T-helper 2 cell treated with Interferon-gamma antibody and Interleukin-4, amounts not matched to agents 5 μg/mL and 100 μg/mL, for 36 hours (primary cell): ENCODE data around the gene VEPH1.
"Not testable (repeated sequence)": the region's sequence is repeated elsewhere in the genome, so short reads cannot be mapped to it uniquely, and the experiment has no call there.

ENCODE experiments used
- DNase-seq: peaks from one replicate; pipeline ENCODE4 v3.0.0; 2021; ENCODE audit warnings: low spot score
- H3K27ac Mint-ChIP-seq: one replicate; pipeline ENCODE4 v1.8.0; 2021; ENCODE audit warnings: mild to moderate bottlenecking, mixed read lengths
- H3K27me3 Mint-ChIP-seq: one replicate; pipeline ENCODE4 v1.8.0; 2021; ENCODE audit warnings: low read depth, mixed read lengths
- H3K36me3 Mint-ChIP-seq: one replicate; pipeline ENCODE4 v1.8.0; 2021; ENCODE audit warnings: low read depth, mixed read lengths
- H3K4me1 Mint-ChIP-seq: one replicate; pipeline ENCODE4 v1.8.0; 2021; ENCODE audit warnings: low read depth, mixed read lengths
- H3K4me3 Mint-ChIP-seq: one replicate; pipeline ENCODE4 v1.8.0; 2022; ENCODE audit warnings: mild to moderate bottlenecking, moderate library complexity, mixed read lengths
- H3K9me3 Mint-ChIP-seq: one replicate; pipeline ENCODE4 v1.8.0; 2021; ENCODE audit warnings: mixed read lengths

VEPH1 gene

GRCh38 chr3:157370867-157371266 is 132.3 kb downstream of the VEPH1 start:
- H3K4me3 Mint-ChIP-seq, result no peak overlapping the region
- H3K9me3 Mint-ChIP-seq, result no peaks in the 10 kb centered on the region
- no peaks in the 10 kb centered on the region for H3K36me3 Mint-ChIP-seq
- no peak for DNase-seq
- no peaks in the 10 kb centered on the region for H3K4me1 Mint-ChIP-seq
- no peaks in the 10 kb centered on the region for H3K27me3 Mint-ChIP-seq
- no peak overlapping the region for H3K27ac Mint-ChIP-seq

GRCh38 chr3:157369727-157370421 is 133.3 kb downstream of the VEPH1 start:
- H3K9me3 Mint-ChIP-seq, result no peaks in the 10 kb centered on the region
- H3K36me3 Mint-ChIP-seq, result no peaks in the 10 kb centered on the region
- H3K27me3 Mint-ChIP-seq, result no peaks in the 10 kb centered on the region
- H3K4me1 Mint-ChIP-seq, result no peaks in the 10 kb centered on the region
- no peak for DNase-seq
- H3K4me3 Mint-ChIP-seq, result no peak overlapping the region
- H3K27ac Mint-ChIP-seq, result no peak overlapping the region

GRCh38 chr3:157368171-157368570 is 135.0 kb downstream of the VEPH1 start:
- Mint-ChIP-seq H3K27me3 (no peaks in the 10 kb centered on the region), H3K27ac (no peak overlapping the region), H3K4me1 (no peaks in the 10 kb centered on the region), H3K9me3 (no peaks in the 10 kb centered on the region), H3K4me3 (no peak overlapping the region), H3K36me3 (no peaks in the 10 kb centered on the region)
- DNase-seq, result no peak

- no peak overlapping the region for H3K4me3 Mint-ChIP-seq
- no peaks in the 10 kb centered on the region for H3K4me1 Mint-ChIP-seq
- no peaks in the 10 kb centered on the region for H3K27me3 Mint-ChIP-seq
- H3K27ac Mint-ChIP-seq, result no peak overlapping the region
- no peaks in the 10 kb centered on the region for H3K36me3 Mint-ChIP-seq
- no peak for DNase-seq
- no peaks in the 10 kb centered on the region for H3K9me3 Mint-ChIP-seq
These were observed 139.8 kb downstream of the VEPH1 start for GRCh38 chr3:157363393-157363792.

DNA sequence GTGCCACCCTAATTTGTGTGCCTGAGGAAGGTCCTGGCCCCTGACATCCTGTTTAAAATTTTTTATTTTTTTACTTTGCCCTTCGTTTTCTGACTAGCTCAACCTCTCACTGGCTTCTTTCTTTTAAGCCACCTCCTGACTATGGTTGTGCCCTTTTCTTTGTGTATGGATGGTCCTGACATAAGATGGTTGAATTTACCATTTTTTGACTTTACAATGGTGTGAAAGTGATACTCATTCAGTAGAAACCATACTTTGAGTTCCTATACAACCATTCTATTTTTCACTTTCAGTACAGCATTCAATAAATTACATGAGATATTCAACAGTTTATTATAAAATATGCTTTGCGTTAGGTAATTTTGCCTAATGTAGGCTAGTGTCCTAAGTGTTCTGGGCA is 140.9 kb downstream of the VEPH1 start:
- Mint-ChIP-seq H3K4me1 (no peaks in the 10 kb centered on the region), H3K27me3 (no peaks in the 10 kb centered on the region), H3K9me3 (no peaks in the 10 kb centered on the region), H3K4me3 (no peak overlapping the region), H3K27ac (no peak overlapping the region), H3K36me3 (no peaks in the 10 kb centered on the region)
- DNase-seq, result no peak

GRCh38 chr3:157360044-157360443 is 143.2 kb downstream of the VEPH1 start:
- H3K4me1 Mint-ChIP-seq, result no peaks in the 10 kb centered on the region
- DNase-seq, result no peak
- no peaks in the 10 kb centered on the region for H3K27me3 Mint-ChIP-seq
- H3K4me3 Mint-ChIP-seq, result no peak overlapping the region
- no peaks in the 10 kb centered on the region for H3K36me3 Mint-ChIP-seq
- H3K9me3 Mint-ChIP-seq, result no peaks in the 10 kb centered on the region
- H3K27ac Mint-ChIP-seq, result no peak overlapping the region

DNA sequence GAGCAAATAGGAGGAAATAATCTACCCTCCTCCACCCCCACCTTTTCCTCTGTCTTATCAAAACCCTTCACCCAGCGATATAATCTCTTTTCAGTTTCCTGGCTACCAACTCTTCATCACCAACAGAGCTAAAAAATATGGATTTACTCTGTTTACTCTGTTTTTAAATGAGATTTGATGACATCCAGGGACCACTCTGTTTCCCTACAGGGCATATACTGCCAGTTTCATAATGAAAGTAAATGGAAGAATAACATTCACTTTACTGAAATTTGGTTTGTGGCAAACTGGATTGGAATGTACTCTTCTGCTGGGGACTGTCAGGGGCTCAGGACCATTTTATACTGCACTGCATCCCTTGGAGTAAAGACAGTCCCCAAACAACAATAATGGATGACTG is 146.7 kb downstream of the VEPH1 start:
- no peaks in the 10 kb centered on the region for H3K36me3 Mint-ChIP-seq
- no peaks in the 10 kb centered on the region for H3K4me1 Mint-ChIP-seq

GRCh38 chr3:157355276-157355675 is 147.9 kb downstream of the VEPH1 start:
- Mint-ChIP-seq H3K27ac (no peak overlapping the region), H3K27me3 (no peaks in the 10 kb centered on the region), H3K4me1 (no peaks in the 10 kb centered on the region), H3K36me3 (no peaks in the 10 kb centered on the region), H3K4me3 (no peak overlapping the region), H3K9me3 (no peaks in the 10 kb centered on the region)
- DNase-seq, result no peak

More for the DNA sequence above, 146.7 kb downstream of the VEPH1 start:
- H3K4me3 Mint-ChIP-seq, result no peak overlapping the region
- H3K27ac Mint-ChIP-seq, result no peak overlapping the region
- no peak for DNase-seq
- no peaks in the 10 kb centered on the region for H3K9me3 Mint-ChIP-seq
- H3K27me3 Mint-ChIP-seq, result no peaks in the 10 kb centered on the region

DNA sequence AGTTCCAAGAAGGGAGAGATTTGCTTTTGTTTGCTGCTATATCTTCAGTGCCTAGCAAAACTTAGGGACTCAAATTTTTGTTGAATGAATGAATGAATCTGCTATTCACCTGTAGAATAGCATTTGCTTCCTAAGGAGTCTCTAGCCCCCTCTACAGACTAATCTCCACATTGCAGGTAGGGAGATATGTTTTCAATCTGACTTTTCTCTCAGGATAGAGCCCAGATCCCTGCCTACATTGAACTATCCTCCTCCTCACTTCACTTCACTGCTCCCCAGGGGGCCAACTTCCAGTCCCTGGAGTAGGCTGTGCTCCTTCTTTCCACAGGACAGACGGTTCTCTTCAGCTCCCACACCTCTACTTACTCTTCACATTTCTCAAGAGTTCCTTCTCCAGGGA is 148.5 kb downstream of the VEPH1 start:
- Mint-ChIP-seq H3K9me3 (no peaks in the 10 kb centered on the region), H3K4me3 (no peak overlapping the region), H3K36me3 (no peaks in the 10 kb centered on the region), H3K27me3 (no peaks in the 10 kb centered on the region), H3K27ac (no peak overlapping the region), H3K4me1 (no peaks in the 10 kb centered on the region)
- no peak for DNase-seq

- no peak overlapping the region for H3K27ac Mint-ChIP-seq
- no peak for DNase-seq
- H3K4me1 Mint-ChIP-seq, result no peaks in the 10 kb centered on the region
- no peak overlapping the region for H3K4me3 Mint-ChIP-seq
- no peaks in the 10 kb centered on the region for H3K27me3 Mint-ChIP-seq
- H3K36me3 Mint-ChIP-seq, result no peaks in the 10 kb centered on the region
- H3K9me3 Mint-ChIP-seq, result no peaks in the 10 kb centered on the region
These were observed 149.0 kb downstream of the VEPH1 start for GRCh38 chr3:157354254-157354653.

- Mint-ChIP-seq H3K36me3 (no peaks in the 10 kb centered on the region), H3K27me3 (no peaks in the 10 kb centered on the region), H3K9me3 (no peaks in the 10 kb centered on the region), H3K4me1 (no peaks in the 10 kb centered on the region), H3K4me3 (no peak overlapping the region), H3K27ac (no peak overlapping the region)
- DNase-seq, result no peak
These were observed 149.6 kb downstream of the VEPH1 start for GRCh38 chr3:157353652-157354051.

DNA sequence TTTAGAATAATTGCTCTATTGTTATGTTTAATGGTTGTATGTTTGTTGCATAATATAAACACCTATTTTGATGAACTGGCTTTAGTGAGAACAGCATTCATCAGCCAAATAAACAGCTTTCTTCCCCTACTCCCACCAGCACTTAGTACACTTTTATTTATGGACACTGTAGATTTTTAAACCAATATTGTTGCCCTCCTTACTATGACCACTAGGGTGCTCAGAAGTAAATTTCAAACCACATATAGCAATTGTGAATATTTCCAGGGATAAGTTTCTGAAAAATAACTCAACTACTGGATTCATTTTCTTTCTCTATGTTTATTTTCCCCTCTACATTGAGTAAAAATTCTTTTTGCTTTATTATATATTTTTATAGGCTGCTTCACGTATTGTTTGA is 151.2 kb downstream of the VEPH1 start:
- Mint-ChIP-seq H3K27me3 (no peaks in the 10 kb centered on the region), H3K27ac (no peak overlapping the region), H3K36me3 (no peaks in the 10 kb centered on the region), H3K4me3 (no peak overlapping the region), H3K9me3 (no peaks in the 10 kb centered on the region), H3K4me1 (no peaks in the 10 kb centered on the region)
- no peak for DNase-seq

GRCh38 chr3:157350651-157351050 is 152.6 kb downstream of the VEPH1 start:
- not testable (repeated sequence) for DNase-seq, H3K4me1 Mint-ChIP-seq, H3K4me3 Mint-ChIP-seq, H3K9me3 Mint-ChIP-seq, H3K27me3 Mint-ChIP-seq, H3K36me3 Mint-ChIP-seq, H3K27ac Mint-ChIP-seq

DNA sequence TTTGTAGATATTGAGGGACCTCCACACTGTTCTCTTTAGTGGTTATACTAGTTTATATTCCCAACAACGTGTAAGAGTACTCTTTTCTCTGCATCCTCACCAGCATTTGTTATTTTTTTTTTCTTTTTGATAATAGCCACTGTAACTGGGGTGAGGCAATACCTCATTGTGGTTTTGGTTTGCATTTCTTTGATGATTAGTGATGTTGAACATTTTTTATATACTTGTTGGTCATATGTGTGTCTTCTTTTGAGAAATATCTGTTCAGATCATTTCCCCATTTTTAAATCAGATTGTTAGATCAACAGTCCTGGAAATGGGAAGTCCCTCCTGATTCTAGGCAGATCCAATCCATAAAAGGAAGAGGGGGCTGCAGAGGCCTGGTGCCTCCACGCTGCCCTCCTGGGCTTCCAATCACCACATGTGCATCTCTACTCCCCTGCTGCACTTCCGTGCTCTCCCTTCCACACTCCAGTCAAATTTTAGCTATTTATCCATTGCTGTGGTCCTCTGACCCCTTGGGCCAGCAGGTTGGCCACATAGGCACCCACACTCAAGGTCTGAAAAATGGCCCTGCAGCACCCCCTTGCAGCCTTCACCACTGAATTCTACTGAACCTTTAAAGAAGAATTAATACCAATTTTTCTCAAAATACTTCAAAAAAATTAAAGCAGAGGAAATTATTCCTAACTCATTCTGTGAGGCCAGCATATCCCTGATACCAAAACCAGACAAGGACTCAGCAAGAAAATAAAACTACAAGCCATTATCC is 154.7 kb downstream of the VEPH1 start:
- not testable (repeated sequence) for H3K9me3 Mint-ChIP-seq, H3K4me3 Mint-ChIP-seq, H3K4me1 Mint-ChIP-seq

More for the DNA sequence above, 154.7 kb downstream of the VEPH1 start:
- H3K36me3 Mint-ChIP-seq, H3K27ac Mint-ChIP-seq, DNase-seq, H3K27me3 Mint-ChIP-seq: not testable (repeated sequence)
